Panc1 (cell line): Measurements from ENCODE around the gene CDC23. TPM values are rescaled to one million over a fixed set of nuclear protein-coding genes. Genes with fewer than 3 reads are reported as not detected.

Experiments used
- ATAC-seq: fragments of 200-7000 bp; cut with Tn5 transposase; 2 replicates; pipeline ENCODE4 v1.9.1; 2020; ENCODE audit warnings: mild to moderate bottlenecking, moderate library complexity
- BruUV-seq: library from RNA; stranded (reverse); fragments of 400-500 nt; replicated peaks from 2 replicates; lab custom pipeline; 2021; lab: Mats Ljungman, UMichigan
- CTCF ChIA-PET: fragments of 300-600 bp; sonication (Branson Sonifier 250); formaldehyde crosslinking; loops from one replicate; lab custom pipeline; 2022; ENCODE audit warnings: antibody characterized with exemption; lab: Charles Lee
- POLR2A ChIA-PET: fragments of 300-600 bp; sonication (Branson Sonifier 250); formaldehyde crosslinking; loops from one replicate; lab custom pipeline; 2022; ENCODE audit warnings: antibody characterized with exemption; lab: Charles Lee
- DNase-seq: peaks from one replicate; pipeline ENCODE4 v3.0.0-alpha.2; 2010; ENCODE audit warnings: low read depth, low spot score
- H3K27ac ChIP-seq: 2 replicates; pipeline ENCODE4 v1.5.1; 2011; ENCODE audit warnings: mild to moderate bottlenecking, low read length, inconsistent platforms
- H3K27me3 ChIP-seq: fragments of 200-500 bp; sonication (Bioruptor generic); 2 replicates; pipeline ENCODE4 v1.6.0; 2014; ENCODE audit warnings: low read length, inconsistent platforms; ENCODE audit not compliant: control insufficient read depth, insufficient read depth
- H3K36me3 ChIP-seq: fragments of 200-500 bp; sonication (Bioruptor generic); 2 replicates; pipeline ENCODE4 v1.5.1; 2014; ENCODE audit warnings: inconsistent platforms, mild to moderate bottlenecking, low read length, moderate library complexity; ENCODE audit not compliant: control insufficient read depth, insufficient read depth
- H3K4me1 ChIP-seq: 2 replicates; pipeline ENCODE4 v1.5.1; 2011; ENCODE audit warnings: inconsistent platforms, mild to moderate bottlenecking, low read length, moderate library complexity; ENCODE audit not compliant: control insufficient read depth, insufficient read depth
- H3K4me3 ChIP-seq, 2 experiments: 2 replicates each; pipeline ENCODE4 v1.5.1; 2011 to 2012; ENCODE audit warnings: low read depth in 2 of 2, low read length in 2 of 2, mild to moderate bottlenecking in 2 of 2, inconsistent platforms in 1 of 2, moderate library complexity in 1 of 2
- H3K9me3 ChIP-seq: fragments of 200-500 bp; sonication (Bioruptor generic); 2 replicates; pipeline ENCODE4 v1.5.1; 2014; ENCODE audit warnings: low read depth, mild to moderate bottlenecking, inconsistent platforms, low read length, moderate library complexity; ENCODE audit not compliant: control insufficient read depth, insufficient read depth
- POLR2AphosphoS5 ChIP-seq: IDR thresholded peaks from 2 replicates; pipeline ENCODE4 v1.6.1; 2012; ENCODE audit warnings: mild to moderate bottlenecking, low read depth, low read length, moderate library complexity
- SIN3A ChIP-seq: IDR thresholded peaks from 2 replicates; pipeline ENCODE4 v1.6.1; 2012; ENCODE audit warnings: low read depth, mild to moderate bottlenecking, low read length, moderate library complexity, borderline replicate concordance; ENCODE audit not compliant: insufficient read depth
- TCF7L2 ChIP-seq: IDR thresholded peaks from 2 replicates; pipeline ENCODE4 v1.6.1; 2011; ENCODE audit warnings: mild to moderate bottlenecking, low read depth, low read length, inconsistent platforms
- in situ Hi-C: cut with HindIII; loops from 2 replicates; pipeline ENCODE4 v1.10.0; 2016; ENCODE audit warnings: low sequenced_read_pairs, low pct_unique_long_range_greater_than_20kb
- intact Hi-C: fragments of 100-400 bp; cut with micrococcal nuclease; formaldehyde crosslinking; loops from one replicate; pipeline ENCODE4 v1.10.0; 2022; ENCODE audit not compliant: unreplicated experiment
- total RNA-seq: library from RNA; stranded (reverse); gene quantifications from one replicate; pipeline ENCODE4 v1.2.1, GENCODE V29; 2021; ENCODE audit not compliant: unreplicated experiment
- TF ChIP-seq, protein P1 (sequence below): fragments of 450-650 bp; IDR thresholded peaks from 2 replicates; pipeline ENCODE4 v1.5.1; 2017; ENCODE audit warnings: mild to moderate bottlenecking
- TF ChIP-seq, protein P2 (sequence below), 2 experiments: IDR thresholded peaks; 2 replicates each; pipeline ENCODE4 v1.6.1; 2011 to 2012; ENCODE audit warnings: low read depth in 2 of 2, control low read depth in 1 of 2, low read length in 1 of 2, mild to moderate bottlenecking in 1 of 2, moderate library complexity in 1 of 2; ENCODE audit not compliant: insufficient read depth in 1 of 2

CDC23 gene
- total RNA-seq, 1 experiment from 2014 or later: 44.7 TPM

DNA sequence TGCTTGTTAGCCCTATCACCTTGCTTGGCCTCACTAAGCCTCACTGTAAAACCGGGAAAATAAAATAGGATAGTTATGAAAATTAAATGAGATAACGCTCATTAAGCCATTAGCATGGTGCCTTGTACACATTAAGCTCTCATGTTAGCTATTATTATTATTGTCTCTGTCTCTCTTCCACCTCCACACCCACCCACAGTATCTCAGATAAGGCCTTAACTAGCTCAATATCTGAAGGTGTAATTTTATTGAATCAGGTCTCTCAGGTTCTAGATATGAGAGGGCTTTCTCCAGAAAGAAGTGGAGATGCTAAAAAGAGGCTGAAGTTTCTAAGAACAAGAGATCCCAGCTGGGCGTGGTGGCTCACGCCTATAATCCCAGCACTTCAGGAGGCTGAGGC, 33.7 kb upstream of the CDC23 start:
- DNase-seq (no peak), ATAC-seq (no peak)
- POLR2A ChIA-PET: interaction anchor here (0.5 kb wide), 1 partner anchor 493 kb away, joined by 11 read pairs; no protein-coding TSS in a partner anchor
- peaks cover 5% of the 10 kb centered on the region for H3K27me3 ChIP-seq
- no peak overlapping the region for H3K27ac ChIP-seq
- in situ Hi-C loops (no loop called here), intact Hi-C loops (no loop called here)
- no peak for TF ChIP-seq SIN3A
- TF ChIP-seq TCF7L2: no peak
- TF ChIP-seq POLR2AphosphoS5: no peak
- TF ChIP-seq, protein P1, sequence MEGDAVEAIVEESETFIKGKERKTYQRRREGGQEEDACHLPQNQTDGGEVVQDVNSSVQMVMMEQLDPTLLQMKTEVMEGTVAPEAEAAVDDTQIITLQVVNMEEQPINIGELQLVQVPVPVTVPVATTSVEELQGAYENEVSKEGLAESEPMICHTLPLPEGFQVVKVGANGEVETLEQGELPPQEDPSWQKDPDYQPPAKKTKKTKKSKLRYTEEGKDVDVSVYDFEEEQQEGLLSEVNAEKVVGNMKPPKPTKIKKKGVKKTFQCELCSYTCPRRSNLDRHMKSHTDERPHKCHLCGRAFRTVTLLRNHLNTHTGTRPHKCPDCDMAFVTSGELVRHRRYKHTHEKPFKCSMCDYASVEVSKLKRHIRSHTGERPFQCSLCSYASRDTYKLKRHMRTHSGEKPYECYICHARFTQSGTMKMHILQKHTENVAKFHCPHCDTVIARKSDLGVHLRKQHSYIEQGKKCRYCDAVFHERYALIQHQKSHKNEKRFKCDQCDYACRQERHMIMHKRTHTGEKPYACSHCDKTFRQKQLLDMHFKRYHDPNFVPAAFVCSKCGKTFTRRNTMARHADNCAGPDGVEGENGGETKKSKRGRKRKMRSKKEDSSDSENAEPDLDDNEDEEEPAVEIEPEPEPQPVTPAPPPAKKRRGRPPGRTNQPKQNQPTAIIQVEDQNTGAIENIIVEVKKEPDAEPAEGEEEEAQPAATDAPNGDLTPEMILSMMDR: no peak
- TF ChIP-seq, protein P2, sequence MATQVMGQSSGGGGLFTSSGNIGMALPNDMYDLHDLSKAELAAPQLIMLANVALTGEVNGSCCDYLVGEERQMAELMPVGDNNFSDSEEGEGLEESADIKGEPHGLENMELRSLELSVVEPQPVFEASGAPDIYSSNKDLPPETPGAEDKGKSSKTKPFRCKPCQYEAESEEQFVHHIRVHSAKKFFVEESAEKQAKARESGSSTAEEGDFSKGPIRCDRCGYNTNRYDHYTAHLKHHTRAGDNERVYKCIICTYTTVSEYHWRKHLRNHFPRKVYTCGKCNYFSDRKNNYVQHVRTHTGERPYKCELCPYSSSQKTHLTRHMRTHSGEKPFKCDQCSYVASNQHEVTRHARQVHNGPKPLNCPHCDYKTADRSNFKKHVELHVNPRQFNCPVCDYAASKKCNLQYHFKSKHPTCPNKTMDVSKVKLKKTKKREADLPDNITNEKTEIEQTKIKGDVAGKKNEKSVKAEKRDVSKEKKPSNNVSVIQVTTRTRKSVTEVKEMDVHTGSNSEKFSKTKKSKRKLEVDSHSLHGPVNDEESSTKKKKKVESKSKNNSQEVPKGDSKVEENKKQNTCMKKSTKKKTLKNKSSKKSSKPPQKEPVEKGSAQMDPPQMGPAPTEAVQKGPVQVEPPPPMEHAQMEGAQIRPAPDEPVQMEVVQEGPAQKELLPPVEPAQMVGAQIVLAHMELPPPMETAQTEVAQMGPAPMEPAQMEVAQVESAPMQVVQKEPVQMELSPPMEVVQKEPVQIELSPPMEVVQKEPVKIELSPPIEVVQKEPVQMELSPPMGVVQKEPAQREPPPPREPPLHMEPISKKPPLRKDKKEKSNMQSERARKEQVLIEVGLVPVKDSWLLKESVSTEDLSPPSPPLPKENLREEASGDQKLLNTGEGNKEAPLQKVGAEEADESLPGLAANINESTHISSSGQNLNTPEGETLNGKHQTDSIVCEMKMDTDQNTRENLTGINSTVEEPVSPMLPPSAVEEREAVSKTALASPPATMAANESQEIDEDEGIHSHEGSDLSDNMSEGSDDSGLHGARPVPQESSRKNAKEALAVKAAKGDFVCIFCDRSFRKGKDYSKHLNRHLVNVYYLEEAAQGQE (IDR thresholded peaks at IDR 0.05; ENCODE audit: insufficient read depth in 1 of 2, low read depth in 2 of 2, low read length in 1 of 2): no peak
- no peaks in the 10 kb centered on the region for H3K9me3 ChIP-seq
- no peak overlapping the region for H3K4me3 ChIP-seq
- peaks cover 6% of the 10 kb centered on the region for H3K4me1 ChIP-seq
- H3K36me3 ChIP-seq: no peaks in the 10 kb centered on the region
- BruUV-seq: no TSS peak
- CTCF ChIA-PET: no interaction called here

DNA sequence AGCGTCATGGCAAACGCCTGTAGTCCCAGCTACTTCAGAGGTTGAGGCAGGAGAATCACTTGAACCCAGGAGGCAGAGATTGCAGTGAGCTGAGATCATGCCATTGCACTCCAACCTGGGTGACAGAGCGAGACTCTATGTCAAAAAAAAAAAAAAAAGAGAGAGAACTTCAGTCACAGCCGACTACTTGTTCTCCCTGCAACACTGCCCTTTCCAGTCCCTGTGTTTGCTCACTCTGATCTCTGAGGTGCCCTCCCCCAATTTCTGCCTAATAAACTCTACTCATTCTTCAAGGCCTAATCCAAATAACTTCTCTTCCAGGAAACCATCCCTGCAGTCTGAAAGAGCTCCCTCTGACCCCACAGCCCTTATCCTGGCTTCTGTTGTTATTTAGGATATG, 33.2 kb upstream of the CDC23 start:
- peaks cover 6% of the 10 kb centered on the region for H3K4me1 ChIP-seq
- H3K36me3 ChIP-seq: no peaks in the 10 kb centered on the region
- no peak for ATAC-seq
- DNase-seq: no peak
- H3K27me3 ChIP-seq: peaks cover 5% of the 10 kb centered on the region
- in situ Hi-C loops: no loop called here
- no peak overlapping the region for H3K27ac ChIP-seq
- no peak for TF ChIP-seq SIN3A
- no peak for TF ChIP-seq TCF7L2
- TF ChIP-seq, protein P2 (IDR thresholded peaks at IDR 0.05; ENCODE audit: insufficient read depth in 1 of 2, low read depth in 2 of 2, low read length in 1 of 2): no peak
- TF ChIP-seq, protein P1: no peak
- TF ChIP-seq POLR2AphosphoS5: no peak
- H3K4me3 ChIP-seq: no peak overlapping the region
- ChIA-PET POLR2A (no interaction called here), CTCF (no interaction called here)
- intact Hi-C loops: no loop called here
- BruUV-seq: no TSS peak
- H3K9me3 ChIP-seq: no peaks in the 10 kb centered on the region
